Subcutaneous preadipocyte (primary cell): Measurements from ENCODE around the gene PLAC8. TPM values are rescaled to one million over a fixed set of nuclear protein-coding genes. Genes with fewer than 3 reads are reported as not detected.

Experiments
- total RNA-seq: library from RNA; depleted of rRNA; stranded (reverse); fragments of >200 nt; gene quantifications from 2 replicates; pipeline ENCODE4 v1.2.3, GENCODE V29; 2012

PLAC8 gene, protein sequence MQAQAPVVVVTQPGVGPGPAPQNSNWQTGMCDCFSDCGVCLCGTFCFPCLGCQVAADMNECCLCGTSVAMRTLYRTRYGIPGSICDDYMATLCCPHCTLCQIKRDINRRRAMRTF
- total RNA-seq: 1.8 TPM in 1 of 2 replicates, not detected in the other

DNA sequence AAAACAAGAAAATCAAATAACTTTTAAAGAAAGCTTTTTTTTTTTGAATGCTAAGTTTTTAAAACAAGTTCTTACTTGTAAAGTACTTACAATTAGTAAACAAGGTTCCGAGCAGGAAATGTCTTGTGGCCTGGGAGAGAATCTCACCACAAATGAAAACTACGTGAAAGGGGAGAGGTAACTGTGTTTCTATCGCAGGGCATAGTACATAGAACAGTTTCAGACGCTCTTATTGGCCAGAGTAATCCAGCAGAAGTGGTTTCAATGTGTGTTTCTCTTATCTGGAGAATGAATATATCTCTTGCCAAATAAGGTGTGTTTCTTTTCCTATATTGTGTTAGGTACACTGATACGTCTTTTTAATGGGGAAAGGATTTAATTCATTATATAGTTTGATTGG lies at the start of gene PLAC8:
Gene PLAC8, minus strand, starts transcription at position 154 of the 400 bp plus-strand sequence. CDS start 6,808 bp downstream, outside the sequence.

Other genes with a start within 250 kb of the PLAC8 start
- 266 and 308 TPM in 2 replicates for gene SEC31A, start 223.6 kb downstream of the PLAC8 start, total RNA-seq
- 3.3 and 3.5 TPM in 2 replicates for gene THAP9, start 214.0 kb downstream of the PLAC8 start, total RNA-seq
- gene LIN54, start 103.9 kb downstream of the PLAC8 start, total RNA-seq: 13.2 and 17.4 TPM in 2 replicates
- gene COPS4, start 79.5 kb downstream of the PLAC8 start, total RNA-seq: 103 and 107 TPM in 2 replicates
- gene COQ2, start 170.1 kb upstream of the PLAC8 start, total RNA-seq: 15.4 and 25.2 TPM in 2 replicates
- gene HPSE, start 220.1 kb upstream of the PLAC8 start, total RNA-seq: 1.8 and 3.7 TPM in 2 replicates